ENCODE data around the gene THY1. TPM values are rescaled to one million over a fixed set of nuclear protein-coding genes. Genes with fewer than 3 reads are reported as not detected.
"Not testable (repeated sequence)": the region's sequence is repeated elsewhere in the genome, so short reads cannot be mapped to it uniquely, and the experiment has no call there.

Gene THY1
- total RNA-seq, 2 donors from 2014 or later = 1.3 to 4.0 TPM

GRCh38 chr11:119453881-119454280 is 30.9 kb upstream of the THY1 start:
- no peak overlapping the region for H3K27ac Mint-ChIP-seq
- no peak overlapping the region for H3K4me3 Mint-ChIP-seq
- H3K4me1 Mint-ChIP-seq (ENCODE audit: low read depth) = no peaks in the 10 kb centered on the region
- H3K9me3 Mint-ChIP-seq = no peaks in the 10 kb centered on the region
- peaks cover 28% of the 10 kb centered on the region for H3K27me3 Mint-ChIP-seq (ENCODE audit: low read depth)
- DNase-seq (no peak), ATAC-seq (replicated peaks in 1 of 2) (no peak)
- no peaks in the 10 kb centered on the region for H3K36me3 Mint-ChIP-seq (ENCODE audit: insufficient read depth in 2 of 2)

- DNase-seq (no peak), ATAC-seq (replicated peaks in 1 of 2) (no peak)
- no peaks in the 10 kb centered on the region for H3K9me3 Mint-ChIP-seq
- H3K36me3 Mint-ChIP-seq (ENCODE audit: insufficient read depth in 2 of 2) = no peaks in the 10 kb centered on the region
- no peak overlapping the region for H3K4me3 Mint-ChIP-seq
- no peak overlapping the region for H3K27ac Mint-ChIP-seq
- H3K4me1 Mint-ChIP-seq (ENCODE audit: low read depth) = peaks cover 5% of the 10 kb centered on the region
- peaks cover 31% of the 10 kb centered on the region for H3K27me3 Mint-ChIP-seq (ENCODE audit: low read depth)
Observed at GRCh38 chr11:119450590-119451326, 27.8 kb upstream of the THY1 start.

- no peak for DNase-seq
- no peaks in the 10 kb centered on the region for H3K9me3 Mint-ChIP-seq
- H3K4me3 Mint-ChIP-seq = no peak overlapping the region
- H3K36me3 Mint-ChIP-seq (ENCODE audit: insufficient read depth in 2 of 2) = no peaks in the 10 kb centered on the region
- no peak for ATAC-seq (replicated peaks in 1 of 2)
- H3K27me3 Mint-ChIP-seq (ENCODE audit: low read depth) = peaks cover 31% of the 10 kb centered on the region
- H3K27ac Mint-ChIP-seq = no peak overlapping the region
- peaks cover 5% of the 10 kb centered on the region for H3K4me1 Mint-ChIP-seq (ENCODE audit: low read depth)
Observed at GRCh38 chr11:119449498-119449897, 26.5 kb upstream of the THY1 start.

DNA sequence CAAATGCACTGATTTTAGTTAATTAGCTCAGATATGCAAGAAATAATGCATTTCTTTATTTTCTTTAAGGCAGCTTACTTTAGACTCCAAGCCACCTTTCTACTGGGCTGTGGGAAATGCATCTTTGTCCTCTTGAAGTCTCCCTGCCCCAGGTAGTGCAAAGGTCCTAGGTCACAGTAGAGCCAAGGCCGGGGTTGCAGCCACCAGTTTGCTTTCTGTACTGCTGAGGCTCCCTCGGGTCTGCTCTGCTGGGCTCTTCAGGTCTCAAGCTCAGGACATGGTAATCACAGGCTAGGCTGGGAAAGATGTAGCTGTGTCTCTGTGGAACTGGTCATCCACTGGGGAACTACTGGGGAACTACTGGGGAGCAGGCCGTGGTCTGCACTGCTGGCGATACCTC is 25.4 kb upstream of the THY1 start:
- peaks cover 27% of the 10 kb centered on the region for H3K27me3 Mint-ChIP-seq (ENCODE audit: low read depth)
- no peak overlapping the region for H3K27ac Mint-ChIP-seq
- ATAC-seq (replicated peaks in 1 of 2) (no peak), DNase-seq (no peak)
- H3K9me3 Mint-ChIP-seq = no peaks in the 10 kb centered on the region
- peaks cover 5% of the 10 kb centered on the region for H3K4me1 Mint-ChIP-seq (ENCODE audit: low read depth)
- no peak overlapping the region for H3K4me3 Mint-ChIP-seq
- H3K36me3 Mint-ChIP-seq (ENCODE audit: insufficient read depth in 2 of 2) = no peaks in the 10 kb centered on the region

DNA sequence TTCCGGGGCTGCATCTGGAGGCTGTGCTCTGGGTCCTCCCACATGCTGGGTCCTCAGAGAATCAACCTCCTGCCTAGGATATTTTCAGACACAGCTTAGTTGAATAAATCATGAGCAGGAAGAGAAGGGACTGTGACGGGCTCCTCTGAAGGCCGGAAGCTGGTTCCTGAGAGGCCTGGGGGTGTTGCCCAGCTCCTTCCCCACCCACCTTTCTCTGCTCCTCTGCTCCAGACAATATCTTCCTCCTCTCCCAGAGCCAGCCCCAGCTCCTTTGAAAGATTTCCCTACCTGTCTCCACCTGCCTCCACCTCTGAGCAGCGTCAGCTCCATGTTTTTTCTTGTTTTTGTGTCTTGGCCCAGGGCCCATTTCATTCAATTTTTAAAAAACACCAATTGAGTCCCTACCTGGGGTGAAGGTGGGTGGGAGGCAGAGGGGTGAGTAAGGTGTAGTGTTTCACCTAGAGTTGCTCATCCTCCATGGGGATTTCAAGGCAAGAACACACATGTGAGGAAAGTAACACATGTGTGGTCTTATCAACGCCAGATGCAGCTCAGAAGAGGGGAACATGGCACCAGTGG is 24.8 kb upstream of the THY1 start:
- peaks cover 5% of the 10 kb centered on the region for H3K4me1 Mint-ChIP-seq (ENCODE audit: low read depth)
- peaks cover 24% of the 10 kb centered on the region for H3K27me3 Mint-ChIP-seq (ENCODE audit: low read depth)
- no peaks in the 10 kb centered on the region for H3K36me3 Mint-ChIP-seq (ENCODE audit: insufficient read depth in 2 of 2)
- no peak overlapping the region for H3K27ac Mint-ChIP-seq
- DNase-seq (no peak), ATAC-seq (replicated peaks in 1 of 2) (no peak)
- no peak overlapping the region for H3K4me3 Mint-ChIP-seq
- no peaks in the 10 kb centered on the region for H3K9me3 Mint-ChIP-seq

- Mint-ChIP-seq H3K27me3 (ENCODE audit: low read depth) (peaks cover 23% of the 10 kb centered on the region), H3K4me3 (no peak overlapping the region), H3K36me3 (ENCODE audit: insufficient read depth in 2 of 2) (no peaks in the 10 kb centered on the region), H3K4me1 (ENCODE audit: low read depth) (peaks cover 5% of the 10 kb centered on the region), H3K9me3 (no peaks in the 10 kb centered on the region), H3K27ac (no peak overlapping the region)
- no peak for DNase-seq
- ATAC-seq (replicated peaks in 1 of 2) = no peak
Observed at GRCh38 chr11:119446871-119447663, 24.1 kb upstream of the THY1 start.

- H3K27ac Mint-ChIP-seq = no peak overlapping the region
- H3K4me1 Mint-ChIP-seq (ENCODE audit: low read depth) = peaks cover 7% of the 10 kb centered on the region
- no peak for DNase-seq
- no peaks in the 10 kb centered on the region for H3K9me3 Mint-ChIP-seq
- H3K36me3 Mint-ChIP-seq (ENCODE audit: insufficient read depth in 2 of 2) = no peaks in the 10 kb centered on the region
- ATAC-seq (replicated peaks in 1 of 2) = no peak
- H3K4me3 Mint-ChIP-seq = no peak overlapping the region
- H3K27me3 Mint-ChIP-seq (ENCODE audit: low read depth) = peaks cover 29% of the 10 kb centered on the region
Observed at GRCh38 chr11:119446434-119446833, 23.5 kb upstream of the THY1 start.

- H3K4me1 Mint-ChIP-seq (ENCODE audit: low read depth) = peaks cover 13% of the 10 kb centered on the region
- no peak overlapping the region for H3K4me3 Mint-ChIP-seq
- no peaks in the 10 kb centered on the region for H3K36me3 Mint-ChIP-seq (ENCODE audit: insufficient read depth in 2 of 2)
- DNase-seq (no peak), ATAC-seq (replicated peaks in 1 of 2) (no peak)
- H3K27ac Mint-ChIP-seq = no peak overlapping the region
- H3K27me3 Mint-ChIP-seq (ENCODE audit: low read depth) = peaks cover 29% of the 10 kb centered on the region
- H3K9me3 Mint-ChIP-seq = no peaks in the 10 kb centered on the region
Observed at GRCh38 chr11:119445850-119446249, 22.9 kb upstream of the THY1 start.

GRCh38 chr11:119445379-119445778 is 22.4 kb upstream of the THY1 start:
- DNase-seq = no peak
- no peak overlapping the region for H3K4me3 Mint-ChIP-seq
- peaks cover 17% of the 10 kb centered on the region for H3K4me1 Mint-ChIP-seq (ENCODE audit: low read depth)
- H3K9me3 Mint-ChIP-seq = no peaks in the 10 kb centered on the region
- no peak overlapping the region for H3K27ac Mint-ChIP-seq
- ATAC-seq (replicated peaks in 1 of 2) = no peak
- H3K36me3 Mint-ChIP-seq (ENCODE audit: insufficient read depth in 2 of 2) = no peaks in the 10 kb centered on the region
- H3K27me3 Mint-ChIP-seq (ENCODE audit: low read depth) = peaks cover 29% of the 10 kb centered on the region

DNA sequence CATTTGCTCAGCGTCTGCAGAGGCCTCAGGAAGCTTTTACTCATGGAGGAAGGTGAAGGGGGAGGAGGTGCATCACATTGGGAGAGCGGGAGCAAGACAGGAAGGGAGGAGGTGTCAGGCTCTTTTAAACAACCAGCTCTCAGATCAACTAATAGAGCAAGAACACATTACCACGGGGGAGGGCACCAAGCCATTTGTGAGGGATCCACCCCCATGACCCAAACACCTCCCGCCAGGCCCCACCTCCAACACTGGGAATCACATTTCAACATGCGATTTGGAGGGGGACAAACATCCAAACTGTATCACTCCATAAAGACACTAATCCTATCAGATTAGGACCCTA is 18.9 kb upstream of the THY1 start:
- H3K9me3 Mint-ChIP-seq = peaks cover 3% of the 10 kb centered on the region in 2 donors
- peaks cover 31% of the 10 kb centered on the region for H3K27me3 Mint-ChIP-seq (ENCODE audit: low read depth)
- peaks cover 12% of the 10 kb centered on the region for H3K4me1 Mint-ChIP-seq (ENCODE audit: low read depth)
- no peak for ATAC-seq (replicated peaks in 1 of 2)
- H3K4me3 Mint-ChIP-seq = no peak overlapping the region
- DNase-seq = no peak
- no peak overlapping the region for H3K27ac Mint-ChIP-seq
- peaks cover 0 to 4% of the 10 kb centered on the region in 2 donors for H3K36me3 Mint-ChIP-seq (ENCODE audit: insufficient read depth in 2 of 2)

DNA sequence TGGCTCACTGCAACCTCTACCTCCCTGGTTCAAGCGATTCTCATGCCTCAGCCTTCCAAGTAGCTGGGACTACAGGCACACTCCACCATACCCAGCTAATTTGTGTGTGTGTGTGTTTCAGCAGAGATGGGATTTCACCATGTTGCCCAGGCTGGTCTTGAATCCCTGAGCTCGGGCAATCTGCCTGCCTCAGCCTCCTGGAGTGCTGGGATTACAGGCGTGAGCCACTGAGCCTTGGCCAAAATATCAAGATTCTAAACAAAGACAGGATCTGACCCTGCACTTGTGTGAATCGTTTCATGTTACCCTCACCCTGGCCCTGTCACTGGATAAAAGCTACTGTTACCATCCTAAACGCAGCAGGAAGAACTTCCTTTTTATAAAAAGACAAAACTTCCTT is 15.6 kb upstream of the THY1 start:
- peaks cover 37% of the 10 kb centered on the region for H3K27me3 Mint-ChIP-seq (ENCODE audit: low read depth)
- peaks cover 3% of the 10 kb centered on the region in 2 donors for H3K9me3 Mint-ChIP-seq

DNA sequence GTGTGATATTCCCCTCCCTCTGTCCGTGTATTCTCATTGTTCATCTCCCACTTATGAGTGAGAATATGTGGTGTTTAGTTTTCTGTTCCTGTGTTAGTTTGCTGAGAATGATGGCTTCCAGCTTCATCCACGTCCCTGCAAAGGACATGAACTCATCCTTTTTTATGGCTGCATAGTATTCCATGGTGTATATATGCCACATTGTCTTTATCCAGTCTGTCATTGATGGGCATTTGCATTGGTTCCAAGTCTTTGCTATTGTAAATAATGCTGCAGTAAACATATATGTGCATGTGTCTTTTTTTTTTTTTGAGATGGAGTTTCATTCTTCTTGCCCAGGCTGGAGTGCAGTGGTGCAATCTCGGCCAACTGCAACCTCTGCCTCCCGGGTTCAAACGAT is 14.5 kb upstream of the THY1 start:
- not testable (repeated sequence) for ATAC-seq (replicated peaks in 1 of 2); DNase-seq; H3K4me3 Mint-ChIP-seq; H3K27ac Mint-ChIP-seq; H3K9me3 Mint-ChIP-seq; H3K36me3 Mint-ChIP-seq (ENCODE audit: insufficient read depth in 2 of 2)
- Mint-ChIP-seq H3K27me3 (ENCODE audit: low read depth) (peaks cover 29% of the 10 kb centered on the region), H3K4me1 (ENCODE audit: low read depth) (peaks cover 20% of the 10 kb centered on the region)

More for the DNA sequence above, 15.6 kb upstream of the THY1 start:
- no peak for DNase-seq
- no peak overlapping the region for H3K4me3 Mint-ChIP-seq
- H3K36me3 Mint-ChIP-seq (ENCODE audit: insufficient read depth in 2 of 2) = peaks cover 3 to 8% of the 10 kb centered on the region in 2 donors
- ATAC-seq (replicated peaks in 1 of 2) = no peak
- H3K4me1 Mint-ChIP-seq (ENCODE audit: low read depth) = peaks cover 20% of the 10 kb centered on the region
- no peak overlapping the region for H3K27ac Mint-ChIP-seq

GRCh38 chr11:119436711-119437110 is 13.7 kb upstream of the THY1 start:
- H3K4me3 Mint-ChIP-seq = no peak overlapping the region
- no peak overlapping the region for H3K27ac Mint-ChIP-seq
- peaks cover 3 to 8% of the 10 kb centered on the region in 2 donors for H3K36me3 Mint-ChIP-seq (ENCODE audit: insufficient read depth in 2 of 2)
- H3K4me1 Mint-ChIP-seq (ENCODE audit: low read depth) = peaks cover 20% of the 10 kb centered on the region
- no peak for ATAC-seq (replicated peaks in 1 of 2)
- H3K9me3 Mint-ChIP-seq = peaks cover 3% of the 10 kb centered on the region in 2 donors
- peaks cover 30% of the 10 kb centered on the region for H3K27me3 Mint-ChIP-seq (ENCODE audit: low read depth)
- no peak for DNase-seq
